Trophoblast cell (in vitro differentiated cells and primary cell): ENCODE results near the gene SGCA.

ENCODE experiments used
- DNase-seq, 2 donors: peaks; one replicate each; pipeline ENCODE4 v3.0.0-alpha.2; 2016
- H2AFZ ChIP-seq: 2 replicates; pipeline ENCODE4 v1.6.1; 2013; ENCODE audit warnings: low read length, moderate library complexity, mild to moderate bottlenecking; ENCODE audit not compliant: insufficient read depth, poor library complexity
- H2AK5ac ChIP-seq: 2 replicates; pipeline ENCODE4 v1.6.1; 2013; ENCODE audit warnings: mild to moderate bottlenecking, low read length
- H2BK120ac ChIP-seq: 2 replicates; pipeline ENCODE4 v1.6.1; 2013; ENCODE audit warnings: low read length, mild to moderate bottlenecking, moderate library complexity; ENCODE audit not compliant: insufficient read depth, poor library complexity
- H2BK12ac ChIP-seq: 2 replicates; pipeline ENCODE4 v1.6.1; 2013; ENCODE audit warnings: mild to moderate bottlenecking, low read length, moderate library complexity
- H2BK5ac ChIP-seq: 2 replicates; pipeline ENCODE4 v1.6.1; 2013; ENCODE audit warnings: low read length, low read depth, moderate library complexity, mild to moderate bottlenecking; ENCODE audit not compliant: poor library complexity
- H3K14ac ChIP-seq: 2 replicates; pipeline ENCODE4 v1.6.1; 2013; ENCODE audit warnings: mild to moderate bottlenecking, low read length
- H3K18ac ChIP-seq: 2 replicates; pipeline ENCODE4 v1.6.1; 2013; ENCODE audit warnings: mild to moderate bottlenecking, low read length
- H3K23ac ChIP-seq: 2 replicates; pipeline ENCODE4 v1.6.1; 2013; ENCODE audit warnings: low read length
- H3K27ac ChIP-seq: 2 replicates; pipeline ENCODE4 v1.5.1; 2013; ENCODE audit warnings: low read depth, mild to moderate bottlenecking, inconsistent platforms, low read length, moderate library complexity
- H3K27me3 ChIP-seq: 2 replicates; pipeline ENCODE4 v1.6.1; 2013; ENCODE audit warnings: inconsistent platforms, mild to moderate bottlenecking, low read length, moderate library complexity; ENCODE audit not compliant: insufficient read depth
- H3K36me3 ChIP-seq, 2 experiments: 1 replicate in 1 of 2; 2 replicates in 1 of 2; pipeline ENCODE4 v1.6.1; 2013; ENCODE audit warnings: low read length in 2 of 2, mild to moderate bottlenecking in 2 of 2, moderate library complexity in 1 of 2; ENCODE audit not compliant: insufficient read depth in 2 of 2, control insufficient read depth in 1 of 2
- H3K4ac ChIP-seq: 2 replicates; pipeline ENCODE4 v1.6.1; 2013; ENCODE audit warnings: low read depth, mild to moderate bottlenecking, low read length, moderate library complexity
- H3K4me1 ChIP-seq, 2 experiments: 1 replicate in 1 of 2; 2 replicates in 1 of 2; pipeline ENCODE4 v1.6.1; 2013; ENCODE audit warnings: low read length in 2 of 2, mild to moderate bottlenecking in 2 of 2, moderate library complexity in 1 of 2; ENCODE audit not compliant: insufficient read depth in 2 of 2, control insufficient read depth in 1 of 2
- H3K4me2 ChIP-seq: 2 replicates; pipeline ENCODE4 v1.6.1; 2013; ENCODE audit warnings: inconsistent platforms, mild to moderate bottlenecking, low read length, moderate library complexity
- H3K4me3 ChIP-seq: 2 replicates; pipeline ENCODE4 v1.5.1; 2013; ENCODE audit warnings: mild to moderate bottlenecking, low read depth, low read length, inconsistent platforms
- H3K79me1 ChIP-seq: one replicate; pipeline ENCODE4 v1.6.1; 2013; ENCODE audit warnings: low read length
- H3K79me2 ChIP-seq: 2 replicates; pipeline ENCODE4 v1.6.1; 2013; ENCODE audit warnings: low read length, mild to moderate bottlenecking; ENCODE audit not compliant: control insufficient read depth, insufficient read depth, poor library complexity
- H3K9ac ChIP-seq: 2 replicates; pipeline ENCODE4 v1.6.1; 2013; ENCODE audit warnings: mild to moderate bottlenecking, low read length
- H3K9me3 ChIP-seq: 2 replicates; pipeline ENCODE4 v1.6.1; 2013; ENCODE audit warnings: low read depth, mild to moderate bottlenecking, control low read depth, inconsistent platforms, low read length; ENCODE audit not compliant: insufficient read depth
- H4K12ac ChIP-seq: 2 replicates; pipeline ENCODE4 v1.6.1; 2013; ENCODE audit warnings: low read depth, mild to moderate bottlenecking, low read length, moderate library complexity
- H4K8ac ChIP-seq: 2 replicates; pipeline ENCODE4 v1.6.1; 2013; ENCODE audit warnings: low read depth, mild to moderate bottlenecking, low read length, moderate library complexity
- H4K91ac ChIP-seq: one replicate; pipeline ENCODE4 v1.6.1; 2013; ENCODE audit warnings: low read depth, mild to moderate bottlenecking, low read length, moderate library complexity
- WGBS: extraction: QIAGEN DNeasy Blood & Tissue Kit; methylation state at CpG from one replicate; pipeline ENCODE4 v1.1.7; 2013; ENCODE audit warnings: missing lambda C conversion rate; ENCODE audit not compliant: insufficient read length, insufficient coverage; ENCODE audit errors: extremely low coverage; 5-methylcytosine and 5-hydroxymethylcytosine counted together

SGCA gene

GRCh38 chr17:50168319-50168718 lies 2.5 kb downstream of the SGCA start:
- DNase-seq = no peak
- Histone ChIP-seq H2AFZ (no peak overlapping the region), H3K4me1 (peaks cover 0 to 3% of the 10 kb centered on the region in 2 experiments), H3K4me3 (no peak overlapping the region), H3K9ac (no peak overlapping the region), H2BK5ac (no peak overlapping the region), H3K4ac (no peak overlapping the region), H3K27me3 (no peaks in the 10 kb centered on the region), H2BK12ac (no peak overlapping the region), H3K18ac (no peak overlapping the region), H4K8ac (no peak overlapping the region), H3K36me3 (no peaks in the 10 kb centered on the region), H2AK5ac (peak overlapping the region; percentile 60), H2BK120ac (no peak overlapping the region), H4K91ac (no peak overlapping the region), H3K79me1 (peaks cover 2% of the 10 kb centered on the region), H3K9me3 (no peaks in the 10 kb centered on the region), H3K23ac (no peak overlapping the region), H3K79me2 (no peaks in the 10 kb centered on the region), H3K14ac (no peak overlapping the region), H4K12ac (no peak overlapping the region), H3K4me2 (no peak overlapping the region), H3K27ac (no peak overlapping the region)
- no CpG with 5 or more reads among the region's 13 CpGs for WGBS

GRCh38 chr17:50169121-50169764 lies 3.4 kb downstream of the SGCA start:
- no peak overlapping the region for H4K8ac ChIP-seq
- H3K18ac ChIP-seq = no peak overlapping the region
- no peak overlapping the region for H4K91ac ChIP-seq
- H3K4me2 ChIP-seq = no peak overlapping the region
- H2AFZ ChIP-seq = no peak overlapping the region
- no peak overlapping the region for H2BK12ac ChIP-seq
- H2BK5ac ChIP-seq = no peak overlapping the region
- H3K4ac ChIP-seq = no peak overlapping the region
- no peak overlapping the region for H4K12ac ChIP-seq
- H3K9me3 ChIP-seq = no peaks in the 10 kb centered on the region
- no peak overlapping the region for H3K4me3 ChIP-seq
- no peak overlapping the region for H3K27ac ChIP-seq
- no peaks in the 10 kb centered on the region for H3K27me3 ChIP-seq
- no peak overlapping the region for H3K9ac ChIP-seq
- no peaks in the 10 kb centered on the region for H3K36me3 ChIP-seq
- no peaks in the 10 kb centered on the region for H3K79me2 ChIP-seq
- H2BK120ac ChIP-seq = no peak overlapping the region
- peaks cover 2% of the 10 kb centered on the region for H3K79me1 ChIP-seq
- no peak overlapping the region for H3K14ac ChIP-seq
- no peak overlapping the region for H3K23ac ChIP-seq
- no peak overlapping the region for H2AK5ac ChIP-seq
- no CpG with 5 or more reads among the region's 14 CpGs for WGBS
- peaks cover 5 to 8% of the 10 kb centered on the region in 2 experiments for H3K4me1 ChIP-seq
- no peak for DNase-seq

GRCh38 chr17:50169881-50170459 lies 4.2 kb downstream of the SGCA start:
- no peak overlapping the region for H2BK120ac ChIP-seq
- H4K8ac ChIP-seq = no peak overlapping the region
- DNase-seq = no peak
- no peak overlapping the region for H4K12ac ChIP-seq
- H3K4me2 ChIP-seq = no peak overlapping the region
- no peaks in the 10 kb centered on the region for H3K27me3 ChIP-seq
- H2BK12ac ChIP-seq = no peak overlapping the region
- no peak overlapping the region for H3K27ac ChIP-seq
- no peak overlapping the region for H3K23ac ChIP-seq
- no peak overlapping the region for H2AFZ ChIP-seq
- WGBS = no CpG with 5 or more reads among the region's 9 CpGs
- H2AK5ac ChIP-seq = peak overlapping the region; percentile 75
- no peak overlapping the region for H3K14ac ChIP-seq
- no peak overlapping the region for H4K91ac ChIP-seq
- H3K9me3 ChIP-seq = no peaks in the 10 kb centered on the region
- H3K4ac ChIP-seq = no peak overlapping the region
- H3K9ac ChIP-seq = no peak overlapping the region
- peaks cover 5 to 8% of the 10 kb centered on the region in 2 experiments for H3K4me1 ChIP-seq
- H3K36me3 ChIP-seq = no peaks in the 10 kb centered on the region
- H3K18ac ChIP-seq = no peak overlapping the region
- H3K79me1 ChIP-seq = peaks cover 2% of the 10 kb centered on the region
- H3K4me3 ChIP-seq = no peak overlapping the region
- H2BK5ac ChIP-seq = no peak overlapping the region
- H3K79me2 ChIP-seq = no peaks in the 10 kb centered on the region

GRCh38 chr17:50170662-50171370 lies 5.0 kb downstream of the SGCA start:
- Histone ChIP-seq H3K36me3 (no peaks in the 10 kb centered on the region), H3K9ac (no peak overlapping the region), H3K23ac (no peak overlapping the region), H3K4me3 (no peak overlapping the region), H3K4me1 (peaks cover 5 to 8% of the 10 kb centered on the region in 2 experiments), H2AFZ (no peak overlapping the region), H3K4ac (no peak overlapping the region), H2AK5ac (no peak overlapping the region), H4K12ac (no peak overlapping the region), H3K9me3 (no peaks in the 10 kb centered on the region), H3K79me2 (no peaks in the 10 kb centered on the region), H4K91ac (no peak overlapping the region), H3K79me1 (peaks cover 2% of the 10 kb centered on the region), H3K27me3 (no peaks in the 10 kb centered on the region), H4K8ac (no peak overlapping the region), H3K18ac (no peak overlapping the region), H3K4me2 (no peak overlapping the region), H2BK120ac (no peak overlapping the region), H3K14ac (no peak overlapping the region), H2BK12ac (no peak overlapping the region), H2BK5ac (no peak overlapping the region), H3K27ac (no peak overlapping the region)
- WGBS = no CpG with 5 or more reads among the region's 10 CpGs
- DNase-seq = no peak
